ENCODE data around the gene CSK. TPM values are rescaled to one million over a fixed set of nuclear protein-coding genes. Genes with fewer than 3 reads are reported as not detected.

CSK gene
- total RNA-seq, 2 donors from 2014 or later, result 64.3 to 126 TPM

GRCh38 chr15:74776821-74777768 is 4.8 kb upstream of the CSK start:
- Histone ChIP-seq H3K4me3 (no peak overlapping the region), H3K4me1 (peaks cover 34% of the 10 kb centered on the region), H3K9ac (ENCODE audit: low read depth in 2 of 2, low read length in 2 of 2) (peak overlapping the region; percentile 29 to 39), H3K9me3 (no peaks in the 10 kb centered on the region), H3K27me3 (no peaks in the 10 kb centered on the region), H3K36me3 (no peaks in the 10 kb centered on the region), H3K27ac (peak overlapping the region; percentile 74)
- no peak for TF ChIP-seq CTCF (IDR thresholded peaks at IDR 0.05)
- peak; percentile 37 for DNase-seq
- intact Hi-C loops (cut with DNase I), result no loop called here

- Histone ChIP-seq H3K4me3 (no peak overlapping the region), H3K9me3 (no peaks in the 10 kb centered on the region), H3K27ac (peak overlapping the region; percentile 66), H3K9ac (ENCODE audit: low read depth in 2 of 2, low read length in 2 of 2) (peak overlapping the region in 1 of 2 donors; percentile 29), H3K27me3 (no peaks in the 10 kb centered on the region), H3K4me1 (peaks cover 32% of the 10 kb centered on the region), H3K36me3 (no peaks in the 10 kb centered on the region)
- DNase-seq, result peak; percentile 23
- TF ChIP-seq CTCF (IDR thresholded peaks at IDR 0.05), result no peak
- intact Hi-C loops (cut with DNase I), result no loop called here
Measured at GRCh38 chr15:74777769-74778598, 3.9 kb upstream of the CSK start.

GRCh38 chr15:74778599-74778970 is 3.3 kb upstream of the CSK start:
- Histone ChIP-seq H3K9me3 (no peaks in the 10 kb centered on the region), H3K9ac (ENCODE audit: low read depth in 2 of 2, low read length in 2 of 2) (no peak overlapping the region), H3K27ac (no peak overlapping the region), H3K4me1 (peaks cover 26% of the 10 kb centered on the region), H3K36me3 (no peaks in the 10 kb centered on the region), H3K4me3 (no peak overlapping the region), H3K27me3 (no peaks in the 10 kb centered on the region)
- intact Hi-C loops (cut with DNase I), result no loop called here
- peak; percentile 19 for DNase-seq
- no peak for TF ChIP-seq CTCF (IDR thresholded peaks at IDR 0.05)

- no peak overlapping the region for H3K9ac ChIP-seq (ENCODE audit: low read depth in 2 of 2, low read length in 2 of 2)
- no peaks in the 10 kb centered on the region for H3K27me3 ChIP-seq
- DNase-seq, result peak; percentile 18
- H3K4me3 ChIP-seq, result no peak overlapping the region
- no peaks in the 10 kb centered on the region for H3K9me3 ChIP-seq
- H3K27ac ChIP-seq, result peak overlapping the region; percentile 81
- H3K36me3 ChIP-seq, result no peaks in the 10 kb centered on the region
- no peak for TF ChIP-seq CTCF (IDR thresholded peaks at IDR 0.05)
- intact Hi-C loops (cut with DNase I), result no loop called here
- peaks cover 21% of the 10 kb centered on the region for H3K4me1 ChIP-seq
Measured at GRCh38 chr15:74779162-74779648, 2.7 kb upstream of the CSK start.
